Esophagus squamous epithelium (tissue), 5 donors: ENCODE data around the gene GEMIN4. TPM values are rescaled to one million over a fixed set of nuclear protein-coding genes. Genes with fewer than 3 reads are reported as not detected.

Experiments used
- DNase-seq: peaks from one replicate; lab custom pipeline; 2025; lab: John Stamatoyannopoulos, UW
- H3K27ac ChIP-seq, 4 donors: fragments of 200-600 bp; sonication (generic); one replicate each; pipeline ENCODE4 v1.5.1; 2016 to 2019; ENCODE audit warnings: mild to moderate bottlenecking in 1 of 4
- H3K27me3 ChIP-seq, 4 donors: fragments of 200-600 bp; sonication (generic); 1 replicate in 3 of 4; 2 replicates in 1 of 4; pipeline versions ENCODE4 v1.5.1 to v1.6.0; 2017 to 2021; ENCODE audit warnings: antibody characterized with exemption in 1 of 4
- H3K36me3 ChIP-seq, 3 donors: fragments of 200-600 bp; sonication (generic); one replicate each; pipeline ENCODE4 v1.5.1; 2016 to 2019
- H3K4me1 ChIP-seq, 3 donors: fragments of 200-600 bp; sonication (generic); one replicate each; pipeline ENCODE4 v1.5.1; 2017 to 2019
- H3K4me3 ChIP-seq, 4 donors: fragments of 200-600 bp; sonication (generic); 1 replicate in 3 of 4; 2 replicates in 1 of 4; pipeline ENCODE4 v1.5.1; 2016 to 2019; ENCODE audit warnings: mild to moderate bottlenecking in 2 of 4, moderate library complexity in 1 of 4
- H3K9me3 ChIP-seq, 3 donors: fragments of 200-600 bp; sonication (generic); one replicate each; pipeline ENCODE4 v1.5.1; 2016 to 2019
- POLR2A ChIP-seq, 4 donors: fragments of 450-650 bp; IDR thresholded peaks; one replicate each; pipeline ENCODE4 v1.6.1; 2017; ENCODE audit warnings: antibody characterized with exemption in 4 of 4, mild to moderate bottlenecking in 4 of 4, moderate library complexity in 3 of 4
- WGBS, 2 donors: methylation state at CpG; one replicate each; pipeline ENCODE4 v1.1.5; 2018; 5-methylcytosine and 5-hydroxymethylcytosine counted together
- intact Hi-C: fragments of 100-400 bp; cut with DNase I; formaldehyde crosslinking; loops from one replicate; pipeline ENCODE4 v1.15.0; 2022
- total RNA-seq, 4 donors: library from RNA; depleted of rRNA; stranded (reverse); fragments of >200 nt; gene quantifications; one replicate each; pipeline ENCODE4 v1.1.0, GENCODE V29; 2016
- TF ChIP-seq, protein P1 (sequence below), 6 experiments: fragments of 450-650 bp in 4 of 6; fragments of 200-600 bp in 2 of 6; sonication (generic) in 2 of 6; IDR thresholded peaks; one replicate each; pipeline ENCODE4 v1.5.1; 2016 to 2019; ENCODE audit warnings: antibody characterized with exemption in 6 of 6, mild to moderate bottlenecking in 4 of 6, moderate library complexity in 4 of 6
- donor health status: DM: yes; HTN: yes; CAD: no.

GEMIN4 gene
- total RNA-seq, 4 donors from 2014 or later = 16.6 to 33.0 (median 20.1) TPM

DNA sequence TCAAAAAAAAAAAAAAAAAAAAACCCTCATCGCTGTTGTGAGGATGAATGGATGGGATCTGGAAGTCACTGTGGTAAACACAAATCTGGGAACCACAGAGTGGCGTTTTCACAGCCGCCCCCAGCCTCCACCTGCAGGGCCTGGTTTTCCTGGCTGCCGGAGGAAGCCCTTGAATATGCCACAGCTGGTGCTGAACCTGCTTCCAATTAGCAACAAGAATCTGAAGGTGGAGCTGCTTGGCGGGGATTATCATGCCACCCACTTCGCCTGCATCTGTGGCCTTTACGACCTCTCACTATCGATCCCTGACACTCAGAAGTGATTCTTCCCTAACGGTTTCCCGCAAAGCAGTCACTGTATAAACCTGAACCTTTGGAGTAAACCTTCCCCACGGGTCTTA is 46.2 kb upstream of the GEMIN4 start:
- Histone ChIP-seq H3K9me3 (no peaks in the 10 kb centered on the region), H3K4me3 (no peak overlapping the region), H3K4me1 (peaks cover 7 to 25% (median 10%) of the 10 kb centered on the region in 3 donors), H3K27me3 (no peaks in the 10 kb centered on the region), H3K36me3 (peaks cover 0 to 47% (median 5%) of the 10 kb centered on the region in 3 donors), H3K27ac (no peak overlapping the region)
- WGBS, 2 donors = 73 to 75% methylated on average over 10 to 11 of the region's 11 CpGs
- intact Hi-C loops = loop anchor here (5.0 to 10.0 kb wide), 2 partner anchors 77 to 184 kb away; no protein-coding TSS in a partner anchor
- no peak for DNase-seq
- no peak for TF ChIP-seq POLR2A (IDR thresholded peaks at IDR 0.05)
- TF ChIP-seq, protein P1, sequence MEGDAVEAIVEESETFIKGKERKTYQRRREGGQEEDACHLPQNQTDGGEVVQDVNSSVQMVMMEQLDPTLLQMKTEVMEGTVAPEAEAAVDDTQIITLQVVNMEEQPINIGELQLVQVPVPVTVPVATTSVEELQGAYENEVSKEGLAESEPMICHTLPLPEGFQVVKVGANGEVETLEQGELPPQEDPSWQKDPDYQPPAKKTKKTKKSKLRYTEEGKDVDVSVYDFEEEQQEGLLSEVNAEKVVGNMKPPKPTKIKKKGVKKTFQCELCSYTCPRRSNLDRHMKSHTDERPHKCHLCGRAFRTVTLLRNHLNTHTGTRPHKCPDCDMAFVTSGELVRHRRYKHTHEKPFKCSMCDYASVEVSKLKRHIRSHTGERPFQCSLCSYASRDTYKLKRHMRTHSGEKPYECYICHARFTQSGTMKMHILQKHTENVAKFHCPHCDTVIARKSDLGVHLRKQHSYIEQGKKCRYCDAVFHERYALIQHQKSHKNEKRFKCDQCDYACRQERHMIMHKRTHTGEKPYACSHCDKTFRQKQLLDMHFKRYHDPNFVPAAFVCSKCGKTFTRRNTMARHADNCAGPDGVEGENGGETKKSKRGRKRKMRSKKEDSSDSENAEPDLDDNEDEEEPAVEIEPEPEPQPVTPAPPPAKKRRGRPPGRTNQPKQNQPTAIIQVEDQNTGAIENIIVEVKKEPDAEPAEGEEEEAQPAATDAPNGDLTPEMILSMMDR (IDR thresholded peaks at IDR 0.05) = no peak

- no peak overlapping the region for H3K4me3 ChIP-seq
- H3K36me3 ChIP-seq = peaks cover 3 to 44% (median 5%) of the 10 kb centered on the region in 3 donors
- intact Hi-C loops = loop anchor here (5.0 to 10.0 kb wide), 2 partner anchors 77 to 185 kb away; no protein-coding TSS in a partner anchor
- no peak for TF ChIP-seq POLR2A (IDR thresholded peaks at IDR 0.05)
- TF ChIP-seq, protein P1 (IDR thresholded peaks at IDR 0.05) = peak in 1 of 6 experiments; percentile 5
- no peak for DNase-seq
- H3K27ac ChIP-seq = peak overlapping the region in 3 of 4 donors; percentile 34 to 54 (median 50)
- WGBS, 2 donors = 81 to 90% methylated on average over 7 to 20 of the region's 22 CpGs
- H3K4me1 ChIP-seq = peaks cover 7 to 33% (median 10%) of the 10 kb centered on the region in 3 donors
- H3K9me3 ChIP-seq = no peaks in the 10 kb centered on the region
- H3K27me3 ChIP-seq = no peaks in the 10 kb centered on the region
Observed at GRCh38 chr17:797236-797840, 45.3 kb upstream of the GEMIN4 start.

GRCh38 chr17:796609-797008 is 44.5 kb upstream of the GEMIN4 start:
- TF ChIP-seq POLR2A (IDR thresholded peaks at IDR 0.05) = no peak
- TF ChIP-seq, protein P1 (IDR thresholded peaks at IDR 0.05) = no peak
- Histone ChIP-seq H3K4me3 (no peak overlapping the region), H3K36me3 (peaks cover 5 to 47% (median 10%) of the 10 kb centered on the region in 3 donors), H3K27ac (peak overlapping the region in 3 of 4 donors; percentile 34 to 54 (median 50)), H3K27me3 (no peaks in the 10 kb centered on the region), H3K9me3 (no peaks in the 10 kb centered on the region), H3K4me1 (peaks cover 7 to 40% (median 10%) of the 10 kb centered on the region in 3 donors)
- intact Hi-C loops = loop anchor here (5.0 to 10.0 kb wide), 2 partner anchors 78 to 186 kb away; no protein-coding TSS in a partner anchor
- no peak for DNase-seq
- WGBS, 2 donors = 78% methylated on average over 10 to 14 of the region's 15 CpGs

DNA sequence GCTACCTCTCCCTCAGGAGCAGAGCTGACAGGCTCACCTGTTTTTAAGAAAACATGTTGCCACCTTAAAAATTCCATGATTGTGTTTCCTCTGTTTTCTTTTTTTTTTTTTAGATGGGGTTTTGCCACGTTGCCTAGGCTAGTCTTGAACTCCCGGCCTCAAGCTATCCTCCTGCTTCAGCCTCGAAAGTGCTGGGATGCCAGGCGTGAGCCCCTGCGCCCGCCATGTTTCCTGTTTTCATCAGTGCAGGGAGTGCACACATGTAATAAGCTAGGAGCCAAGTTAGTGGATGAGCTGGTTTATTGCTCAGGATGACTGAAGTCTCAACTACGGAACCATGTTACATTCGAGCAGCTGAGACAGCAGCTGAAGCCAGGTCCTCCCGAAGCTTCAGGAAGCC is 43.7 kb upstream of the GEMIN4 start:
- H3K4me1 ChIP-seq = peaks cover 7 to 49% (median 10%) of the 10 kb centered on the region in 3 donors
- WGBS, 2 donors = 65 to 77% methylated on average over 5 to 9 of the region's 9 CpGs
- no peak overlapping the region for H3K4me3 ChIP-seq
- intact Hi-C loops = loop anchor here (5.0 to 10.0 kb wide), 2 partner anchors 79 to 187 kb away; no protein-coding TSS in a partner anchor
- H3K9me3 ChIP-seq = no peaks in the 10 kb centered on the region
- H3K36me3 ChIP-seq = peaks cover 4 to 45% (median 12%) of the 10 kb centered on the region in 3 donors
- no peak for DNase-seq
- TF ChIP-seq POLR2A (IDR thresholded peaks at IDR 0.05) = no peak
- TF ChIP-seq, protein P1 (IDR thresholded peaks at IDR 0.05) = no peak
- H3K27me3 ChIP-seq = no peaks in the 10 kb centered on the region
- H3K27ac ChIP-seq = peak overlapping the region in 3 of 4 donors; percentile 62 to 95 (median 76)

DNA sequence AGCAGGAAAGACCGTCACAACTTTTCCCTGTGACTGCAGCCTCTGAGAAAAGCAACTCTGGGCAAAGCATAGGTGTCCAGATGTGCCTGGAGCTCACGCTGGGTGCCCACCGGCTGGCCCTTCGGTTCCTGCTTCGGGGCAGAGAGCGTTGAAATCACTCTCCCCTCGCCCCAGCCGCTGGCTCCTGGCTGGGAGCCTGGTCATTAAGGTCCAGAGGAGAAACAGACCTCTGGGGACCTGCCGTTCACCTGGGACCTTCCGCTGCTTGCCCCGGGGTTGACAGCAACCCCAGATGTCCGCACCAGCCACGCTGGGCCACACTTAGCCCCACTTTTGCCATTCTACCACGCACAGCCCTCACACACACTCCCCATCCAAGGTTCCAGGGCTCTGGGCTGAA is 43.2 kb upstream of the GEMIN4 start:
- Histone ChIP-seq H3K36me3 (peaks cover 0 to 41% (median 12%) of the 10 kb centered on the region in 3 donors), H3K4me1 (peaks cover 7 to 52% (median 10%) of the 10 kb centered on the region in 3 donors), H3K4me3 (peak overlapping the region in 3 of 4 donors; percentile 13 to 50 (median 27)), H3K27me3 (no peaks in the 10 kb centered on the region), H3K27ac (peak overlapping the region; percentile 39 to 95 (median 69)), H3K9me3 (no peaks in the 10 kb centered on the region)
- TF ChIP-seq POLR2A (IDR thresholded peaks at IDR 0.05) = no peak
- TF ChIP-seq, protein P1 (IDR thresholded peaks at IDR 0.05) = no peak
- 64 to 75% methylated on average over 10 to 13 of the region's 14 CpGs for whole genome bisulfite sequencing, 2 donors
- intact Hi-C loops = loop anchor here (5.0 to 10.0 kb wide), 2 partner anchors 80 to 187 kb away; no protein-coding TSS in a partner anchor
- DNase-seq = no peak
